ENCODE results near the gene BDKRB1. TPM values are rescaled to one million over a fixed set of nuclear protein-coding genes. Genes with fewer than 3 reads are reported as not detected.

The BDKRB1 gene
- total RNA-seq, 1 experiment from 2014 or later = not detected

DNA sequence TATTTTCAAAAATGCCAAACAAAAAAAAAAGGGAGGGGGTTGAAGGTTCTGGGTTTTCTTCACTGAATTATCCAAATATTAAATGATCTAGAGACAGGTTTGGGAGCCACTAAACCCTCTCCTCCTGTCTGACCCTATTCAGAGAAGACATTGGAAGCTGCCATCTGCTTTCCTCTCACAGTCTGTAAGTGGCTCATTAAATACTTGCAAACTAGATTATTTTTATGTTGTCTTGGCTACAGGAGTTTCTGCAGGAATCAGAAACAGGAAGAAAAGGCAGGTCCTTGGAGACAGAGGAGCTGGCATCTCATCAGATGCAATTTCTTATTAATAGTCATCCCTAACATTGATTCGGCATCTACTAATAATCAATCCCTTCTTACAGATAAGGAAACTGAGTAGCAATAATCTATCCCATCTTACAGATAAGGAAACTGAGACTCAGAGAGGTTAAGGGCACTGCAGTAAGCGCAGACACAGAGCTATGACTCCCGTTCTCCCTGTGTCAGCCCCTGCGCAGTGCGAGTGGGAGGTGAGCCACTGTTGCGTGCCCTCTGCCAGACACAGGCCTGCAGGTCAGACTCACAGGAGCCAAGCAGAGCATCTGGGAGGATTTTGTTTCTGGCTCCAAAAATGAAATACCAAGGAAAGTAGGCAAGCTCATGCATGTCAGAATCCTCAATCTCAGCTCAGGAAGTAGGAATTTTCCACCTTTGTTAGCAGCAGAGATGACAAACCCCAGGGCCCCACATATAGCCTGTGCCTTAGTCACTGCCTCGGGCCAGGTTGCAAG, 40.4 kb upstream of the BDKRB1 start:
- no peak for DNase-seq
- TF ChIP-seq CTCF (conservative IDR thresholded peaks at IDR 0.05) = no peak
- H3K79me2 ChIP-seq (ENCODE audit: insufficient read depth, low read length) = no peaks in the 10 kb centered on the region
- H2BK15ac ChIP-seq (ENCODE audit: low read depth, low read length) = no peak overlapping the region
- Mint-ChIP-seq H3K36me3 (ENCODE audit: insufficient read depth in 1 of 3, low read depth in 3 of 3) (peaks cover 0 to 14% (median 2%) of the 10 kb centered on the region in 3 experiments; a peak in 4 of 7 replicates), H3K27ac (no peak overlapping the region), H3K4me1 (peaks cover 0 to 2% of the 10 kb centered on the region in 2 experiments; a peak in 2 of 4 replicates), H3K9me3 (peaks cover 12 to 14% of the 10 kb centered on the region in 2 experiments), H3K27me3 (ENCODE audit: low read depth) (peaks cover 8% of the 10 kb centered on the region), H3K4me3 (no peak overlapping the region)
- H3K56ac ChIP-seq (ENCODE audit: insufficient read length, low read depth, low read length) = no peak overlapping the region
- no peak overlapping the region for H3K4ac ChIP-seq (ENCODE audit: low read depth, low read length)
- no peak overlapping the region for H4K5ac ChIP-seq (ENCODE audit: insufficient read length, low read depth, low read length)
- H3K4me2 ChIP-seq (ENCODE audit: insufficient read depth, insufficient read length, low read length) = no peak overlapping the region
- H3K27me3 ChIP-seq (ENCODE audit: insufficient read depth, low read length) = no peaks in the 10 kb centered on the region
- H2AFZ ChIP-seq (ENCODE audit: low read length) = no peak overlapping the region
- no peak overlapping the region for H3K14ac ChIP-seq (ENCODE audit: insufficient read depth, low read length)
- H4K8ac ChIP-seq (replicated peaks; ENCODE audit: insufficient read length, low read depth, low read length) = no peak overlapping the region
- no peaks in the 10 kb centered on the region for H3K79me1 ChIP-seq (ENCODE audit: insufficient read depth, low read depth, low read length, poor library complexity, severe bottlenecking)
- H3K23ac ChIP-seq (ENCODE audit: insufficient read length, low read depth, low read length) = no peak overlapping the region
- H3K18ac ChIP-seq (ENCODE audit: insufficient read length, low read depth, low read length) = no peak overlapping the region
- H2AK5ac ChIP-seq (ENCODE audit: insufficient read length, low read length) = no peak overlapping the region
- no peaks in the 10 kb centered on the region for H3K23me2 ChIP-seq (ENCODE audit: insufficient read length, low read depth, low read length, poor library complexity, severe bottlenecking)
- no CpG with 5 or more reads among the region's 7 CpGs for WGBS (ENCODE audit: extremely low coverage, insufficient read length, low lambda C conversion rate)
- H3K4me1 ChIP-seq (ENCODE audit: insufficient read depth, low read length) = no peaks in the 10 kb centered on the region
- no peak overlapping the region for H3K27ac ChIP-seq (ENCODE audit: insufficient read length, low read depth, low read length)
- H3K9me3 ChIP-seq (ENCODE audit: control insufficient read depth, low read depth, low read length) = peaks cover 4% of the 10 kb centered on the region
- no peak overlapping the region for H2BK20ac ChIP-seq (ENCODE audit: low read depth, low read length, poor library complexity, severe bottlenecking)
- H3T11ph ChIP-seq (ENCODE audit: low read length) = no peak overlapping the region
- H4K20me1 ChIP-seq (ENCODE audit: control insufficient read depth, insufficient read depth, insufficient read length) = no peaks in the 10 kb centered on the region
- no peak overlapping the region for H2BK5ac ChIP-seq (ENCODE audit: insufficient read length, low read length)
- no peak overlapping the region for H3K9ac ChIP-seq (ENCODE audit: extremely low read depth, insufficient read length, low read length)
- H2BK120ac ChIP-seq (ENCODE audit: low read depth, low read length, poor library complexity, severe bottlenecking) = no peak overlapping the region
- H4K91ac ChIP-seq (ENCODE audit: insufficient read length, low read depth, low read length) = no peak overlapping the region
- no peak overlapping the region for H2BK12ac ChIP-seq (ENCODE audit: insufficient read length, low read depth, low read length)

Measured in H9 (cell line).